ENCODE measurements around the gene GFOD1. TPM values are rescaled to one million over a fixed set of nuclear protein-coding genes. Genes with fewer than 3 reads are reported as not detected.
A peak's percentile ranks its signal among the peaks of the same experiment; 100 is the strongest.

Gene GFOD1
- total RNA-seq, 4 donors from 2014 or later = 7.3 to 15.9 (median 12.4) TPM

GRCh38 chr6:13528777-13529343 is 41.5 kb upstream of the GFOD1 start:
- TF ChIP-seq POLR2A (IDR thresholded peaks at IDR 0.05) (no peak), CTCF (IDR thresholded peaks at IDR 0.05) (no peak)
- DNase-seq (ENCODE audit: low spot score in 2 of 2) = peak in 1 of 2 donors; percentile 21

GRCh38 chr6:13528232-13528631 is 40.8 kb upstream of the GFOD1 start:
- no peak overlapping the region for H3K4me3 ChIP-seq (ENCODE audit: low read depth, poor library complexity, severe bottlenecking)
- no peak for DNase-seq (ENCODE audit: low spot score in 2 of 2)
- no peak for TF ChIP-seq CTCF (IDR thresholded peaks at IDR 0.05)
- no peak for TF ChIP-seq POLR2A (IDR thresholded peaks at IDR 0.05)
- 66 to 67% methylated on average over 3 of the region's 3 CpGs for WGBS, 2 donors
- intact Hi-C loops (cut with DNase I; ENCODE audit: low total_unique reads) = no loop called here

More at GRCh38 chr6:13528777-13529343, 41.5 kb upstream of the GFOD1 start:
- no peak overlapping the region for H3K4me3 ChIP-seq (ENCODE audit: low read depth, poor library complexity, severe bottlenecking)
- WGBS, 2 donors = 71 to 79% methylated on average over 8 of the region's 8 CpGs
- intact Hi-C loops (cut with DNase I; ENCODE audit: low total_unique reads) = no loop called here

GRCh38 chr6:13527671-13528056 is 40.3 kb upstream of the GFOD1 start:
- intact Hi-C loops (cut with DNase I; ENCODE audit: low total_unique reads) = no loop called here
- no peak for TF ChIP-seq POLR2A (IDR thresholded peaks at IDR 0.05)
- TF ChIP-seq CTCF (IDR thresholded peaks at IDR 0.05) = no peak
- no peak overlapping the region for H3K4me3 ChIP-seq (ENCODE audit: low read depth, poor library complexity, severe bottlenecking)
- DNase-seq (ENCODE audit: low spot score in 2 of 2) = peak in 1 of 2 donors; percentile 29
- WGBS, 2 donors = 86 to 93% methylated on average over 4 of the region's 4 CpGs

- intact Hi-C loops (cut with DNase I; ENCODE audit: low total_unique reads) = no loop called here
- DNase-seq (ENCODE audit: low spot score in 2 of 2) = peak; percentile 27 to 56
- no peak overlapping the region for H3K4me3 ChIP-seq (ENCODE audit: low read depth, poor library complexity, severe bottlenecking)
- 64 to 67% methylated on average over 17 of the region's 17 CpGs for WGBS, 2 donors
- TF ChIP-seq CTCF (IDR thresholded peaks at IDR 0.05) = no peak
- no peak for TF ChIP-seq POLR2A (IDR thresholded peaks at IDR 0.05)
These were observed 39.6 kb upstream of the GFOD1 start for GRCh38 chr6:13526727-13527670.

- TF ChIP-seq POLR2A (IDR thresholded peaks at IDR 0.05) (no peak), CTCF (IDR thresholded peaks at IDR 0.05) (no peak)
- DNase-seq (ENCODE audit: low spot score in 2 of 2) = no peak
- intact Hi-C loops (cut with DNase I; ENCODE audit: low total_unique reads) = no loop called here
- WGBS, 2 donors = 72 to 78% methylated on average over 1 of the region's 1 CpG
- H3K4me3 ChIP-seq (ENCODE audit: low read depth, poor library complexity, severe bottlenecking) = no peak overlapping the region
These were observed 38.9 kb upstream of the GFOD1 start for GRCh38 chr6:13526357-13526726.
